Measurements from ENCODE around the gene CLIP3.
"Not testable (repeated sequence)": the region's sequence is repeated elsewhere in the genome, so short reads cannot be mapped to it uniquely, and the experiment has no call there.

CLIP3 gene

GRCh38 chr19:36072081-36072480 lies 39.4 kb upstream of the CLIP3 start:
- no peak overlapping the region for H3K27ac ChIP-seq
- ChIA-PET POLR2A (ENCODE audit: low non-redundant PET) (no interaction called here), CTCF (interaction anchor here (0.6 kb wide), 1 partner anchor 19 kb away, joined by 3 read pairs; no protein-coding TSS in a partner anchor)
- DNase-seq (ENCODE audit: low spot score), result no peak
- no peak for TF ChIP-seq CTCF (conservative IDR thresholded peaks at IDR 0.05; ENCODE audit: low read depth)

- POLR2A ChIA-PET (ENCODE audit: low non-redundant PET); CTCF ChIA-PET; DNase-seq (ENCODE audit: low spot score); H3K27ac ChIP-seq: not testable (repeated sequence)
Observed at GRCh38 chr19:36068810-36069499, 36.3 kb upstream of the CLIP3 start.

- no peak for DNase-seq (ENCODE audit: low spot score)
- no peak overlapping the region for H3K27ac ChIP-seq
- POLR2A ChIA-PET (ENCODE audit: low non-redundant PET), result interaction anchor here (0.5 kb wide), 1 partner anchor 11 kb away, joined by 3 read pairs; no protein-coding TSS in a partner anchor
- CTCF ChIA-PET, result no interaction called here
- no peak for TF ChIP-seq CTCF (conservative IDR thresholded peaks at IDR 0.05; ENCODE audit: low read depth)
Observed at GRCh38 chr19:36067681-36068080, 35.0 kb upstream of the CLIP3 start.

GRCh38 chr19:36064826-36065225 lies 32.2 kb upstream of the CLIP3 start:
- CTCF ChIA-PET, result no interaction called here
- DNase-seq (ENCODE audit: low spot score), result no peak
- no peak for TF ChIP-seq CTCF (conservative IDR thresholded peaks at IDR 0.05; ENCODE audit: low read depth)
- H3K27ac ChIP-seq, result no peak overlapping the region
- POLR2A ChIA-PET (ENCODE audit: low non-redundant PET), result no interaction called here

- DNase-seq (ENCODE audit: low spot score), result no peak
- ChIA-PET CTCF (interaction anchor here (0.6 to 1.7 kb wide), 4 partner anchors 30 to 652 kb away, joined by 3 to 9 read pairs (median 4); partner anchors contain the start of gene POLR2I), POLR2A (ENCODE audit: low non-redundant PET) (no interaction called here)
- H3K27ac ChIP-seq, result no peak overlapping the region
- TF ChIP-seq CTCF (conservative IDR thresholded peaks at IDR 0.05; ENCODE audit: low read depth), result no peak
Observed at GRCh38 chr19:36061367-36061766, 28.7 kb upstream of the CLIP3 start.

GRCh38 chr19:36060430-36060829 lies 27.8 kb upstream of the CLIP3 start:
- DNase-seq (ENCODE audit: low spot score), result peak; percentile 45
- POLR2A ChIA-PET (ENCODE audit: low non-redundant PET), result no interaction called here
- CTCF ChIA-PET, result interaction anchor here (0.5 to 1.7 kb wide), 4 partner anchors 10 to 143 kb away, joined by 3 to 9 read pairs (median 6); partner anchors contain the start of gene POLR2I
- H3K27ac ChIP-seq, result no peak overlapping the region
- peak; percentile 26; the same call in 1 of the 2 replicates for TF ChIP-seq CTCF (conservative IDR thresholded peaks at IDR 0.05; ENCODE audit: low read depth)

GRCh38 chr19:36059180-36059910 lies 26.7 kb upstream of the CLIP3 start:
- no peak for DNase-seq (ENCODE audit: low spot score)
- POLR2A ChIA-PET (ENCODE audit: low non-redundant PET), result no interaction called here
- CTCF ChIA-PET, result no interaction called here
- no peak for TF ChIP-seq CTCF (conservative IDR thresholded peaks at IDR 0.05; ENCODE audit: low read depth)
- H3K27ac ChIP-seq, result no peak overlapping the region
